HFFc6 (cell line): ENCODE measurements around the gene ZFYVE28. TPM values are rescaled to one million over a fixed set of nuclear protein-coding genes. Genes with fewer than 3 reads are reported as not detected.

ENCODE experiments used
- DNase-seq: peaks from one replicate; pipeline ENCODE4 v3.0.0-alpha.2; 2018
- H3K27ac Mint-ChIP-seq: 2 replicates; pipeline ENCODE4 v1.8.0; 2020; ENCODE audit warnings: mild to moderate bottlenecking, mixed read lengths
- H3K27me3 Mint-ChIP-seq: 2 replicates; pipeline ENCODE4 v1.8.0; 2021; ENCODE audit warnings: mild to moderate bottlenecking, moderate library complexity, mixed read lengths; ENCODE audit not compliant: insufficient read depth
- H3K36me3 Mint-ChIP-seq: 2 replicates; pipeline ENCODE4 v1.8.0; 2021; ENCODE audit warnings: low read depth, mixed read lengths
- H3K4me1 Mint-ChIP-seq: 2 replicates; pipeline ENCODE4 v1.8.0; 2020; ENCODE audit warnings: low read depth, mixed read lengths
- H3K4me3 Mint-ChIP-seq: 2 replicates; pipeline ENCODE4 v1.8.0; 2020; ENCODE audit warnings: mild to moderate bottlenecking, moderate library complexity, mixed read lengths
- H3K9me3 Mint-ChIP-seq: 2 replicates; pipeline ENCODE4 v1.8.0; 2020; ENCODE audit warnings: mild to moderate bottlenecking, mixed read lengths
- total RNA-seq, 6 experiments: library from RNA; stranded (reverse); fragmentation: NEBNext Ultra II Directional; extraction: Animal tissue kit (Norgen Biotek cat#: 25700); gene quantifications; 2 replicates in 1 of 6; 3 replicates in 5 of 6; pipeline ENCODE4 v1.2.3, GENCODE V29; 2021
- TF ChIP-seq, protein P1 (sequence below): fragments of 200-600 bp; sonication (generic); IDR thresholded peaks from 2 replicates; pipeline ENCODE4 v1.5.0; 2021; ENCODE audit warnings: antibody characterized with exemption, mild to moderate bottlenecking

Gene ZFYVE28
- total RNA-seq, 6 experiments from 2014 or later = 1.8 to 5.4 (median 2.2) TPM

DNA sequence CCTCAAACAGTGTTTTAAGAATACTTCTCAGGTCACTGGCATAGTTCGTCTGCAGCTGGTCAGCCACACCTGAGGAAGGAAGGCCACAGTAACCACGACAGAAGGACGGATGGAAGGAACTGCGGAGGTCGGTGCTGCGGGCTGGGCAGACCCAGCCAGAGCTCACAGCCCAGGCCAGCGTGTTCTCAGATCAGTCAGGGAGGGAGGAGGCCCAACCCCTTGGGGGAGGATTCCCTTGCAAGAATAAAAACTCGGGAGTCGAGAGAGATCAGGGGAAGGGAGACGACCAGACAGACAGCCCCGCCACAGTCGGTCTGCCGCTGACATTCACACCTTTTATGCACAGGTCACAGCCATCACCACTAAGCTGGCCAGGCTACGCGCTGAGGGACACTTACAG is 145.2 kb downstream of the ZFYVE28 start:
- Mint-ChIP-seq H3K9me3 (no peaks in the 10 kb centered on the region), H3K36me3 (no peaks in the 10 kb centered on the region), H3K27me3 (peaks cover 16% of the 10 kb centered on the region), H3K4me3 (no peak overlapping the region), H3K27ac (no peak overlapping the region), H3K4me1 (0 out of 2 replicates have a peak, but pooled peaks cover 7% of the 10 kb centered on the region)
- TF ChIP-seq, protein P1, sequence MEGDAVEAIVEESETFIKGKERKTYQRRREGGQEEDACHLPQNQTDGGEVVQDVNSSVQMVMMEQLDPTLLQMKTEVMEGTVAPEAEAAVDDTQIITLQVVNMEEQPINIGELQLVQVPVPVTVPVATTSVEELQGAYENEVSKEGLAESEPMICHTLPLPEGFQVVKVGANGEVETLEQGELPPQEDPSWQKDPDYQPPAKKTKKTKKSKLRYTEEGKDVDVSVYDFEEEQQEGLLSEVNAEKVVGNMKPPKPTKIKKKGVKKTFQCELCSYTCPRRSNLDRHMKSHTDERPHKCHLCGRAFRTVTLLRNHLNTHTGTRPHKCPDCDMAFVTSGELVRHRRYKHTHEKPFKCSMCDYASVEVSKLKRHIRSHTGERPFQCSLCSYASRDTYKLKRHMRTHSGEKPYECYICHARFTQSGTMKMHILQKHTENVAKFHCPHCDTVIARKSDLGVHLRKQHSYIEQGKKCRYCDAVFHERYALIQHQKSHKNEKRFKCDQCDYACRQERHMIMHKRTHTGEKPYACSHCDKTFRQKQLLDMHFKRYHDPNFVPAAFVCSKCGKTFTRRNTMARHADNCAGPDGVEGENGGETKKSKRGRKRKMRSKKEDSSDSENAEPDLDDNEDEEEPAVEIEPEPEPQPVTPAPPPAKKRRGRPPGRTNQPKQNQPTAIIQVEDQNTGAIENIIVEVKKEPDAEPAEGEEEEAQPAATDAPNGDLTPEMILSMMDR = no peak
- no peak for DNase-seq

DNA sequence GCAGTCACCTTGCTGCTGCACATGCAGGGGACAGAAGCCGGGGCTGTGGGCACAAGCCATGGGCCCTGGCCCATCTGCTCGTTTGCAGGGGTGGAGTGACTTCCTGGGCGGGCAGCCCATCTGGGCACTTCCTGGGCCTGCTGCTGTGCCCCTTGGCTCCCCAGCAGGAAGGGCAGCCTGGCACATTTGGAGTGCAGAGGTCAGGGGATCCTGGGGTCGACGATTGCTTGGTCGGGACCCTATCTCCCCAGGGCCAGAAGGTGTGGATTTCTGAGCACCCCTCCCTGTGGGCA is 145.7 kb downstream of the ZFYVE28 start:
- H3K4me3 Mint-ChIP-seq = no peak overlapping the region
- H3K27ac Mint-ChIP-seq = no peak overlapping the region
- H3K27me3 Mint-ChIP-seq = peaks cover 16% of the 10 kb centered on the region

DNA sequence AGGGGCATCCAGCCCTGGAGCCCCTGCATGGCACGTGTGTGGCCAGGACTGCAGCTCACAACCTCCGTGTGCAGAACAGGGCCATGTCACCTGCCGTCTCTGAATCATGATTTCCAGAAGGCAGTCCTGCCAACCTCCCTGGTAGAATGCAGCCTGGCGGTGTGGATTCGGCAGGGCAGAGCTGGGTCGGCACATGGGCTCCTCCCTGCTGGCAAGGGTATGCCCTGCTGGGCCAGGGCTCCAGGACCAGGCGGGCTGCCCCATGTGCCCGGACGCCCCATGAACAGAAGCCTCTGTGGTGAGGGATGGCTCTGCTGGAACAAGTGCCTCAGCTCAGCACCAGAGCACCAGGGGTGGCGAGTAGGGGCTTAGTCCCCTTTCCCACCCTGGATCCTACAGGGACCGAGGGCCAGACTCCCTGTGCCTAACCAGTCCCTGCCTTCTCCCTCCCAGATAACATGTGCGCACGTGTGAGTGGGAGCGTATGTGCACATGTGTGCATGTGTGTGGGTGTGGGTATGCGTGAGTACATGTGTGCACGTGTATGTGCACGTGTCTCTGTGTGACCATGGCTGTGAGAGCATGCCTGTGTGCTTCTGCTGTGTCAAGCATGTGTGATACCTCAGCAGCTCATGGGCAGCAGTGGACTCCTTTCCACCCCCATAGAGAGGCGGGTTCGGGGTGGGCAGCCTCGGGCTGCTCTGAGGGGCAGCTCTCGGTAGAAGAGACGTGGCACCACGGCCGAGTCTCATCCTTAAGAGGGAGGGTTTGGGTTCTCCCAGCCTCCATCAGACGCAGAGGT is 146.2 kb downstream of the ZFYVE28 start:
- Mint-ChIP-seq H3K9me3 (no peaks in the 10 kb centered on the region), H3K36me3 (no peaks in the 10 kb centered on the region), H3K4me1 (no peaks in the 10 kb centered on the region), H3K4me3 (no peak overlapping the region), H3K27me3 (peaks cover 16% of the 10 kb centered on the region), H3K27ac (no peak overlapping the region)
- no peak for DNase-seq
- TF ChIP-seq, protein P1 = no peak

More for the DNA sequence above, 145.7 kb downstream of the ZFYVE28 start:
- Mint-ChIP-seq H3K4me1 (0 out of 2 replicates have a peak, but pooled peaks cover 4% of the 10 kb centered on the region), H3K9me3 (no peaks in the 10 kb centered on the region), H3K36me3 (no peaks in the 10 kb centered on the region)
- no peak for DNase-seq
- TF ChIP-seq, protein P1 = no peak

DNA sequence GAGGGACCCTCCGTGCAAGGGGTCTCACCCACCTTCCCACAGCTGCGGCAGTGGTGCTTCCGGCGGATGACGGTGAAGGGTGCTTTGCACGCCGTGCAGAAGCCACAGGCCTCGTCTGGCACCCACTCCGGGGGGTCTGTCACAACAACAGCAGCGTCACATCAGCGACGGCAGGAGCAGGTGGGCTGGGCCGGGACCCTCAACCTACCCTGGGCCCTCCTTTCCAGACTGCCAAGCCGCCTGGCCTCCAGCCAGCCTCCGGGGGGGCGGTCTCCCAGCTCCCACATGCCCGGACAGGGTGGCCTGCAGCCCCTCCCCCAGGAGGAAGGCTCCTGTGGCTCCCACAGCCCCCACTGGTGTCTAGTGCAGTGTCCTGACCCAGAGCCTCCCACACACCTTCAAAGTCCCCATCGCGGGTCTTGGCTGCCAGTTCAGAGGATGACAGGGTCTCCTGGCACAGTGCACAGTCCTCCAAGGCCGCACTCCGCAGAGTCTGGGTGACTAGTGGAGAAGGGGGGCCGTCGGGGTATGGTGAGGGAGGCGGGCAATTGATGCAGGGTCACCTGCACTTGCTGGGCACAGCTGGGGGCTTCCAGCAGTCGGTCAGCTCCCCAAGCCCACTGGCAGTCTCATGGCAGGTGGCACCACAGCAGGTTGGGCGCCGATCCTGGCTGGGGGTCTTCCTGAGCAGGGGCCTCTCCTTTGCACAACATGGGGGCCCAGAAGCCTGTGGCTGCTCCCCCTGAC is 147.0 kb downstream of the ZFYVE28 start:
- peaks cover under 1% of the 10 kb centered on the region for H3K4me1 Mint-ChIP-seq
- no peaks in the 10 kb centered on the region for H3K36me3 Mint-ChIP-seq
- peaks cover 15% of the 10 kb centered on the region for H3K27me3 Mint-ChIP-seq
- no peak for DNase-seq
- H3K4me3 Mint-ChIP-seq = no peak overlapping the region
- no peak overlapping the region for H3K27ac Mint-ChIP-seq
- no peaks in the 10 kb centered on the region for H3K9me3 Mint-ChIP-seq
- TF ChIP-seq, protein P1 = no peak

DNA sequence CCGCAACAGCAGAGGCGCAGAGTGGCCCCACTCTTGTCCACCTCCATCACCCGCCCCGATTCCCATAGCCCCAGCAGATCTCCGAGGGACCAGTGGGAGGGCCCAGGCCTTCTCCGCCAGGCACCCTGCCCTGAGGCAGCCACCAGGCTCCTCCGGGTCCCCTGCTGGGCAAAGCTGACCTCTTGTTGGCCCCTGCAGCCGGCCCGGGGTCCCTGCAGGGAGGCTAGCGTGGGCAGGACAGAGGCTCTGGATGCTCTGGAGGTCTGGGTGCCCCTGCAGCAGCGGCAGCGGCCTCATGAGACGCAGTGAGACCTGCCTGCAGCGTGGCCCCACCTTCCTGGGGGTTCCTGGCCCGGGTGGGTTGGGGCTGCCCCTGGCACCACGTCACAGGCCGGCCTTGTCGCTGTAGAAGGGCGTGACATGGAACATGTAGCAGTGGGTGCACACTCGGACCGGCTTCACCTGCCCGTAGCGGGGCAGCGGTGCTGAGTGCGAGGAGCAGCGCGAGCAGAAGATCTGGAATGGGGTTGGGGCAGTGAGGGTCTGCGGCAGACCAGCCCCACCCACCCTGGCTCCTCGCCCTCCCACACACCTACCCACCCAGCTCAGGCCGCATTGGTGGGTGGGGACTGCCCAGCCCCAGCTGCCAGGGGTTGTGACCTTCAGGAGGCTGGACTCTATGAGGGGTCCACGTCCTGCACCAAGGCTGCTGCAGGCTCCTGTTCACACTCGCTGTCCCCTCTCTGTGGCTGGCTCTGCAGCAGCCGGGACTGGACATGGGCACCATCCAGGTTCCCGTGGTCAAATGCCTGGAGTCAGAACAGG is 147.9 kb downstream of the ZFYVE28 start:
- H3K4me3 Mint-ChIP-seq = no peak overlapping the region
- H3K27ac Mint-ChIP-seq = no peak overlapping the region
- no peaks in the 10 kb centered on the region for H3K9me3 Mint-ChIP-seq
- TF ChIP-seq, protein P1 = no peak
- no peaks in the 10 kb centered on the region for H3K36me3 Mint-ChIP-seq
- peaks cover 8% of the 10 kb centered on the region for H3K4me1 Mint-ChIP-seq
- no peak for DNase-seq
- H3K27me3 Mint-ChIP-seq = peaks cover 13% of the 10 kb centered on the region
